K562 (cell line): ENCODE results near the gene RPL34. TPM values are rescaled to one million over a fixed set of nuclear protein-coding genes. Genes with fewer than 3 reads are reported as not detected.

ENCODE experiments used
- CTCF ChIP-seq, 3 experiments: IDR thresholded peaks in 2 of 3; conservative IDR thresholded peaks in 1 of 3; 2 replicates each; pipeline ENCODE4 v1.5.1; 2011 to 2012; ENCODE audit warnings: low read length in 3 of 3, mild to moderate bottlenecking in 3 of 3, control low read depth in 2 of 3, improper control_type of control experiment in 1 of 3, inconsistent platforms in 1 of 3, low read depth in 1 of 3, mixed read lengths in 1 of 3, moderate library complexity in 1 of 3; ENCODE audit not compliant: insufficient read depth in 2 of 3
- MCM5 ChIP-seq: fragments of 450-650 bp; IDR thresholded peaks from 2 replicates; pipeline ENCODE4 v1.6.1; 2016; ENCODE audit warnings: low read depth
- RAD21 ChIP-seq, 2 experiments: fragments of 250-450 bp in 1 of 2; fragments of 450-650 bp in 1 of 2; sonication (Bioruptor Pico) in 1 of 2; formaldehyde crosslinking in 1 of 2; IDR thresholded peaks in 1 of 2; conservative IDR thresholded peaks in 1 of 2; 2 replicates each; pipeline versions ENCODE4 v1.4.0 to v1.8.0; 2020 to 2022; ENCODE audit warnings: mild to moderate bottlenecking in 2 of 2, moderate library complexity in 1 of 2
- TAL1 ChIP-seq: fragments of 450-650 bp; IDR thresholded peaks from 2 replicates; pipeline ENCODE4 v1.6.1; 2016; ENCODE audit warnings: mild to moderate bottlenecking
- ZBTB17 ChIP-seq: fragments of 450-650 bp; formaldehyde crosslinking; IDR thresholded peaks from 2 replicates; pipeline ENCODE4 v1.4.0; 2020; ENCODE audit warnings: mild to moderate bottlenecking
- ZNF184 ChIP-seq: sonication (generic); formaldehyde crosslinking; IDR thresholded peaks from 2 replicates; pipeline ENCODE4 v1.5.0; 2020; ENCODE audit warnings: missing genetic modification reagents
- ZNF609 ChIP-seq: sonication (generic); formaldehyde crosslinking; IDR thresholded peaks from 2 replicates; pipeline ENCODE4 v1.8.1; 2023; ENCODE audit warnings: missing genetic modification reagents, mild to moderate bottlenecking, borderline replicate concordance
- polyA plus RNA-seq, 8 experiments: library from polyadenylated mRNA; depleted of rRNA in 4 of 8; stranded (reverse) in 5 of 8; unstranded in 3 of 8; fragments of >200 nt; fragmentation: Nextera tagmentation in 2 of 8; fragmentation: Illumina TruSeq in 1 of 8; extraction: Ambion mirVana in 2 of 8; extraction: Trizol in 1 of 8; gene quantifications; 2 replicates each; pipeline versions ENCODE4 v1.2.1 to v1.2.3, GENCODE V29; 2011 to 2014; ENCODE audit warnings: inconsistent platforms in 1 of 8, missing spikeins in 1 of 8
- total RNA-seq, 7 experiments: library from RNA; depleted of rRNA in 6 of 7; stranded (reverse); fragments of >200 nt in 6 of 7; fragmentation: Illumina TruSeq in 2 of 7; extraction: Trizol in 2 of 7; gene quantifications; 2 replicates each; pipeline versions ENCODE4 v1.2.1 to v1.2.3, GENCODE V29; 2011 to 2021; ENCODE audit warnings: low replicate concordance in 1 of 7

Gene RPL34
- total and polyA plus RNA-seq, 9 of the 15 experiments (the other 6 are each of a cell fraction or from before 2014, with no cell fraction given), result 1,612 to 4,502 (median 2,593) TPM

GRCh38 chr4:108637856-108638255 is 17.5 kb downstream of the RPL34 start (continued):
- TF ChIP-seq CTCF (IDR thresholded peaks at IDR 0.05 in 2 of 3, conservative IDR thresholded peaks at IDR 0.05 in 1 of 3; ENCODE audit: insufficient read depth in 2 of 3, low read depth in 1 of 3, low read length in 3 of 3) (peak in 2 of 3 experiments; percentile 11 to 35; a peak in 2 of 6 replicates), MCM5 (no peak), ZBTB17 (no peak), RAD21 (CRISPR knock-in tag; conservative IDR thresholded peaks at IDR 0.05 in 1 of 2, IDR thresholded peaks at IDR 0.05 in 1 of 2) (peak in 1 of 2 experiments; percentile 10; a peak in 1 of 4 replicates), TAL1 (no peak), ZNF184 (CRISPR knock-in tag) (no peak), ZNF609 (CRISPR knock-in tag) (no peak)
